ENCODE measurements around the gene CDC5L.
"Not testable (repeated sequence)": the region's sequence is repeated elsewhere in the genome, so short reads cannot be mapped to it uniquely, and the experiment has no call there.

Gene CDC5L

DNA sequence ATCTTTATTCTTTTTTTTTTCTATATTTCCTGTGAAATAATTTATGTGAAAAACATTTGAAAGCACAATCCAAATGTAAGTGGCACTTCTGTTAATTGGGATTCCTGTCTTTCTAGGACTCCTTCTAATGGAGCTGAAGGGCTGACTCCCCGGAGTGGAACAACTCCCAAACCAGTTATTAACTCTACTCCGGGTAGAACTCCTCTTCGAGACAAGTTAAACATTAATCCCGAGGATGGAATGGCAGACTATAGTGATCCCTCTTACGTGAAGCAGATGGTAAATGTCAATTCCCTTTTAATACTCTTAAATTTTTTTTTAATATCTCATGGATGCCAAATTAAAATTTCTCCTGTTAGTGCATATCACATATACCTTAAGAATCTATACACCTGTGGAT, 35.0 kb downstream of the CDC5L start:
- no peak for DNase-seq

DNA sequence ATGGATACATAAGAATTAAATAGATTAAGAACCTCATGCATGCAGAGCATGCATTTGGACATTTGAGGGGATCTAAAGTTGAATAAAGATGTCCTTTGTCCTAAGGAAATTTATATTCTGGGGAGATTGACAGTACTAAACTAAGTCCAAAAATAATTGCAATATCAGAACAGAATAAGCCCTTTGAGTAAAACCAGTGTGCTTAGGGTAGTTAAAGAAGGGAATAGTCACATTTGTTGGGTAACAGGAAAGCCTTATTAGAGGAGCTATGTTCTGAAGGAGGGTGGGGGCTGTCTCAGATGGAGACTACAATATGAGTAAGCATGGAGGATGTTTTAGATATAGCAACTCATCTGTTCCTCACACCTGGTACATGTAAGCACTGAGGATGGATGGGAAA, 35.8 kb downstream of the CDC5L start:
- DNase-seq, result no peak

DNA sequence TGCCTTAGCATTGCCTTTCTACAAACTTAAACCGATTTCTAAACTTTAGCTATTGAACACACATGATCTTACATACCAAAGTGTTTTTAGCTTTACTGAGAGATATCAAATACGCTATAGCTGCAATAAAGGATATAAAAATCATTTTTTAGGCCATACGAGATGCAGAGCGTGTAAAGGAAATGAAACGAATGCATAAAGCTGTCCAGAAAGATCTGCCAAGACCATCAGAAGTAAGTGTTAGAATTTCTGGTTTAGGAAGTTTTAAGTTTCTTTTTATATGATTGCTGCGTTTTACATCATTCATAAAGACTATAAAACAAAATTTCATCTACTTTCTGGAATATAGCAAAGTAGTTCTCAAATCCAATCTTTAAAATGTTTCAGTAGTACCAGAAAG, 38.4 kb downstream of the CDC5L start:
- DNase-seq, result no peak

DNA sequence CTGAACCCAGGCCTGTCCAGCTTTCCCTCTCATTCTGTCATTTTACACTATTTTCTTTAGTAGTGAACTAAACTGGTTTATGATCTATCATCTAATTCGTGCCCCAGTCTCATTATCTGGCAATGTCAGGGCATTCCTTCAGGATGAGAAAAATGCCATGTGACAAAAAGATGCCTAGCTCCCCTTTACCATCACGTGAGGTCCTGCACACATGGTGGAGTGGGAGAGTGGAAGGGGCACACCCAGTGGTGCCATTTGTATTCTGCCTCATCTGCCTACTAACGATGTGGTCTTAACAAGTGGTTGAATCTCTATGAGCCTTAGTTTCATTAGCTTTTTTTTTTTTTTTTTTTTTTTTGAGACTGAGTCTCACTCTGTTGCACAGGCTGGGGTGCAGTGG, 41.2 kb downstream of the CDC5L start:
- DNase-seq, result no peak

GRCh38 chr6:44430326-44430725, 42.8 kb downstream of the CDC5L start:
- DNase-seq, result no peak

- peak; percentile 69 for DNase-seq
Measured at GRCh38 chr6:44431118-44431725, 43.7 kb downstream of the CDC5L start.

GRCh38 chr6:44432227-44432626, 44.7 kb downstream of the CDC5L start:
- DNase-seq, result no peak

DNA sequence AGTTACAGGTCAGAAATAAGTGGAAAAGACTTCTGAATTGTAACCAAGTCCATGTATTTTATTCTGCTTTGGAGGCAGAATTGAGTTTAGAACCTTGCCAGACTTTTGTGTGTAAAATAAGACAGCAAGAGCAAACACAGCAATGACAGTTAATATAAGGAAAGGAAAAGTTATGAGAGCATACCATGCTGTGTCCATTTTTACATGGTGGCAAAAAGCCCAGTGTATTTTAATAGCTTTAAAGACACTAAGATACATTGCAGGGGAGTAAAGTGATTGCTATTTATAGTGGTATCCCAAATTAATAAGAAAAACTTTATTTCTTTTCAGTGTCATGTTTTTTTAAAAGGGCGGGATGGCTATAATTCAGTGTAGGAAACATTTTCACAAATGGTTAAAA, 45.2 kb downstream of the CDC5L start:
- no peak for DNase-seq

DNA sequence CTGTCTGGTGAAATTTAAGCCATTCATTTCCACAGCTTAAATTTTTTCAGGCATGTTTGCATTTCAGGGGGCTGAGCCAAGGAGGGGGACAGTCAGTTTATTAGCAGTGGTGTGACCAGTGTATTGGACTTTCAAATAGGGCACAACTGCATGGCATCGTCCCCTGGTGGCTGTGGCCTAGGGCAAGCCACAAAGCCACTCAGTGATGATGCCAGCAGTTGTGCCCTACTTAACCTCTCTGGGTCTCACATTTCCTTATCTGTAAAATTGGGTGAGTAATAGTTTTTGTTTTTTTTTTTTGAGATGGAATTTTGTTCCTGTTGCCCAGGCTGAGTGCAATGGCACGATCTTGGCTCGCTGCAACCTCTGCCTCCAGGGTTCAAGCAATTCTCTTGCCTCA, 48.0 kb downstream of the CDC5L start:
- DNase-seq, result no peak

DNA sequence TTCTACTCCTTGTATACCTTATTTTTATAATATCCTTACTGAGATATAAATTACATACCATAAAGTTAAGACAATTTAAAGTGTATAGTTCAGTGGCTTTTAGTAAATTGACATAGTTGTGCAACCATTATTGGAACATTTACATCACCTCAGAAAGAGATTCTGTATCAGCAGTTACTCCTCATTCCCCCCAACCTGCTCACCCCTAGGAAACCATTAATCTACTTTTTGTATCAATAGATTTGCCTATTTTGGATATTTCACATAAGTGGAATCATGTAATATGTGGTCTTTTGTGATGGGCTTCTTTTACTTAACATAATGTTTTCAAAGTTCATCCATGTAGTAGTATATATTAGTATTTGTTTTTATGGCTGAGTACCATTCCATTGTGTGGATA, 51.3 kb downstream of the CDC5L start:
- no peak for DNase-seq

DNA sequence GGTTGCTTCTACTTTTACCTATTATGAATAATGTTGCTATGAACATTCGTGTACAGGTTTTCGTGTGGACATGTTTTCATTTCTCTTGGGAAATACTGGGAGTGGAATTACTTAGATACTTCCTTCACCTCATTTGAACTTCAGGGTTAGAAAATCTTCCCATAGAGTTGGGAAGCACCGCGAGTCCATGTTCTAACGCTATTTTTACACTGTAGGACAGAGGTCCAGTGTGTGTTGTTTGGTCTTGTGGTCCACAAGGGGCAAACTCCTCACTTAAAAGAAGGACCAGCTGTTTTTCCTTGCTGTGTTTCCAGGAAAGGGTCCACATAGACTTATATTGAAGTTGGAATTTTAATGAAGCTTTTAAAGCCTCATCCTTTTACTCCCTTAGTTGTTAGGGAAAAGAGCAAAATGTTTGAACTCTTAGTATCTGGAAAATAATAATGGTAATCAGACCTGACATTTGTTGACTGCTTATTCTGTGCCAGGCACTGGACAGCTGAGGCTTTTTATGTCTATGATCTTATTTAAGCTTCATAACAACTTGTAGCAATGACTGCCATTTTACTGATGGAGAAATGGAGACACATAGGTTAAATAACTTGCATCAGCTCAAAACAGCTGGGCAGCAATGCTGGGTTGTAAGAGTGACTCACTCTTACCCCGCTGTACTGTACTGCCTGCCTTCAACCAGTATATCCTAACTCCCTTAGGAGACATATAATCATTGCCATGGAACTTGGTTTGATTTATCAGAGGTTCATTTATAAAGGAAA, 52.0 kb downstream of the CDC5L start:
- DNase-seq, result no peak

GRCh38 chr6:44441091-44441855, 53.8 kb downstream of the CDC5L start:
- DNase-seq, result no peak

DNA sequence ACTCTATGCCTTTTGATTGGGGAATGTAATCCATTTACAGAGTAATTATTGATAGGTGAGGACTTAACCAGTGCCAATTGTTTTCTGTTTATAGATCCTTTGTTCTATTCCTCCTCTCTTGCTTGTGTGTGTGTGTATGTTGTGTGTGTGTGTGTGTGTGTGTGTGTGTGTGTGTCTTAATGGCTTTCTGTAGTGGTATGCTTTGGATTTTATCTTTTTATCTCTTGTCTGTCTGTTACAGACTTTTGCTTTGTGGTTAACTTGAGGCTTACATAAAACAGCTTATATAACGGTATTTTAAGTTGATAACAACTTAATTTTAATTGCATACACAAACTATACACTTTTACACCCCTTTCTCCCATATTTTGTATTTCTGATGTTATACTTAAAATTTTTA, 54.7 kb downstream of the CDC5L start:
- no peak for DNase-seq

- no peak for DNase-seq
Measured at GRCh38 chr6:44442833-44443444, 55.4 kb downstream of the CDC5L start.

- no peak for DNase-seq
Measured at GRCh38 chr6:44444853-44445252, 57.3 kb downstream of the CDC5L start.

GRCh38 chr6:44446626-44447300, 59.3 kb downstream of the CDC5L start:
- no peak for DNase-seq

- DNase-seq, result not testable (repeated sequence)
Measured at GRCh38 chr6:44449181-44449580, 61.7 kb downstream of the CDC5L start.

- no peak for DNase-seq
Measured at GRCh38 chr6:44451803-44452695, 64.5 kb downstream of the CDC5L start.

- DNase-seq, result no peak
Measured at GRCh38 chr6:44452725-44453124, 65.2 kb downstream of the CDC5L start.

DNA sequence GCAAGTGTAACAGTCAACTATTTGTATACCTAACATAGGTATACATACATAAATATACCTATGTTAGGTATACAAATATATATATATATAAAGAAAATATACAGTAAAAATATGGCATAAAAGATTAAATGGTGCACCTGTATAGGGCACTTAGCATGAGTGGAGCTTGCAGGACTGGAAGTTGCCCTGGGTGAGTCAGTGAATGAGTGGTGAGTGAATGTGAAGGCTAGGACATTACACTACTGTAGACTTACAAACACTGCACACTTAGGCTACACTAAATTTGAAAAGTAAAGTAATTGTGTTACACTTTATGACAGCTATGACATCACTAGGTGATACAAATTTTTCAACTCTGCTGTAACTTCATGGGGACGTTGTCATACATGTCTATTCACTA, 65.6 kb downstream of the CDC5L start:
- DNase-seq, result no peak

- DNase-seq, result no peak
Measured at GRCh38 chr6:44454198-44454597, 66.7 kb downstream of the CDC5L start.
